Fibroblast of lung (primary cell): ENCODE results near the gene PRSS50. TPM values are rescaled to one million over a fixed set of nuclear protein-coding genes. Genes with fewer than 3 reads are reported as not detected.

Experiments used
- DNase-seq, 2 donors: peaks; one replicate each; pipeline versions ENCODE4 v3.0.0 to v3.0.0-alpha.2; 2010; ENCODE audit warnings: low read depth in 2 of 2
- H2AFZ ChIP-seq: 2 replicates; pipeline ENCODE4 v1.5.1; 2012; ENCODE audit warnings: low read length, control low read depth, inconsistent platforms
- H3K27ac ChIP-seq: 2 replicates; pipeline ENCODE4 v1.5.1; 2011; ENCODE audit warnings: low read length, control low read depth; ENCODE audit not compliant: insufficient read depth
- H3K27me3 ChIP-seq: 2 replicates; pipeline ENCODE4 v1.5.1; 2011; ENCODE audit warnings: mild to moderate bottlenecking, low read length; ENCODE audit not compliant: control insufficient read depth, insufficient read depth
- H3K36me3 ChIP-seq: 2 replicates; pipeline ENCODE4 v1.5.1; 2011; ENCODE audit warnings: low read length; ENCODE audit not compliant: control insufficient read depth, insufficient read depth
- H3K4me1 ChIP-seq: 2 replicates; pipeline ENCODE4 v1.5.1; 2011; ENCODE audit warnings: low read length; ENCODE audit not compliant: control insufficient read depth, insufficient read depth; ENCODE audit errors: extremely low read depth
- H3K4me2 ChIP-seq: 2 replicates; pipeline ENCODE4 v1.5.1; 2011; ENCODE audit warnings: low read length, control low read depth; ENCODE audit not compliant: insufficient read depth; ENCODE audit errors: extremely low read depth
- H3K4me3 ChIP-seq, 4 experiments: fragments of 200-600 bp in 1 of 4; sonication (generic) in 1 of 4; replicated peaks in 1 of 4; 2 replicates each; pipeline ENCODE4 v1.5.1; 2011 to 2016; ENCODE audit warnings: low read length in 4 of 4, low read depth in 3 of 4, mild to moderate bottlenecking in 3 of 4, control low read depth in 2 of 4, inconsistent platforms in 1 of 4, mixed read lengths in 1 of 4; ENCODE audit not compliant: insufficient read depth in 1 of 4; ENCODE audit errors: control extremely low read depth in 1 of 4
- H3K79me2 ChIP-seq: 2 replicates; pipeline ENCODE4 v1.5.1; 2012; ENCODE audit warnings: mild to moderate bottlenecking, low read length, inconsistent platforms; ENCODE audit not compliant: control insufficient read depth, insufficient read depth
- H3K9ac ChIP-seq: 2 replicates; pipeline ENCODE4 v1.5.1; 2011; ENCODE audit warnings: mild to moderate bottlenecking, low read length, control low read depth; ENCODE audit not compliant: insufficient read depth
- H3K9me3 ChIP-seq: 2 replicates; pipeline ENCODE4 v1.5.1; 2012; ENCODE audit warnings: low read depth, low read length; ENCODE audit not compliant: control insufficient read depth, insufficient read depth
- H4K20me1 ChIP-seq: 2 replicates; pipeline ENCODE4 v1.5.1; 2011; ENCODE audit warnings: low read length; ENCODE audit not compliant: control insufficient read depth, insufficient read depth; ENCODE audit errors: extremely low read depth
- EZH2 ChIP-seq: IDR thresholded peaks from 2 replicates; pipeline ENCODE4 v1.5.1; 2012; ENCODE audit warnings: low read length, control low read depth, mild to moderate bottlenecking; ENCODE audit errors: missing control alignments
- polyA plus RNA-seq, 2 donors: library from polyadenylated mRNA; depleted of rRNA in 1 of 2; stranded (reverse) in 1 of 2; unstranded in 1 of 2; fragments of >200 nt; gene quantifications; 2 replicates each; pipeline ENCODE4 v1.2.1, GENCODE V29; 2011 to 2012; ENCODE audit warnings: missing spikeins in 1 of 2
- total RNA-seq: library from RNA; depleted of rRNA; stranded (reverse); fragments of >200 nt; gene quantifications from 2 replicates; pipeline ENCODE4 v1.2.1, GENCODE V29; 2014
- TF ChIP-seq, protein P1 (sequence below), 2 donors: IDR thresholded peaks in 1 of 2; conservative IDR thresholded peaks in 1 of 2; 1 replicate in 1 of 2; 2 replicates in 1 of 2; pipeline ENCODE4 v1.5.1; 2011 to 2012; ENCODE audit warnings: low read length in 2 of 2, control low read depth in 1 of 2, inconsistent platforms in 1 of 2, low read depth in 1 of 2, mild to moderate bottlenecking in 1 of 2

The PRSS50 gene
- total and polyA plus RNA-seq, 2 donors (not counting 1 experiment from before 2014, with no cell fraction given), result not detected

DNA sequence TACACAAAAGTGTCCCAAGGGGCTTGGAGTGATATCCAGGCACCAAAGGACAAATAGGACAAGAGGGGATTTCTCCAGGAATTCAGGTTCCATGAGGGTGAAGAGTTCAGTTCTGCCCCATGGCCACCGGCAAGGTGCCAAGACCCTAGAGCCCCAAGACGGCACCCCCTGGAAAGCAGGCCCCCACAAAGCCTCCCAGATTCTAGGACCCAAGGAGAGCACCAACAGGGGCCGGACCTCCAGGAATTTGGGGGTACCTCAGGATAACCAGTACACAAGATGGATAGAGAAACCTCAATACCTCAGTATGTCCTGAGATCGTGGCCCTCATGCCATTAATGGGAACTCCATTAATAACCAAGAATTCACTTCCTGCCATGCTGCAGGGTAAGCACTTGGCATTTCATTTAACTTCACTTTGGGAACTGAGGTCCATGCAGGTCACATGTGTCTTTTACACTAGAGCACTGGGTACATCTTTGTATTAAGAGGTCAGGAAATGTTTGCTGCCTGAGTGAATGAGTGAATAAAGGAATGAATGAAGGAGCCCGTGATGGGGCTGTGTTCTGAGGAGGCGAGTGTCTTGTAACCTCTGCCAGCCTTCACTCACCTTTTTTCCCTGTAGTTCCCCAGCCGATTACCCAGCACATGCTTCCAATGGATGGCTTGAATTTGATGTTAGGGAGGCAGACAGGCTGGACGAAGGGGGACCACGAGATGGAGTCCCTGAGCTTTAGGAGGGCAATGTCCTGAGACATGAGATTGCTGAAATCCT is 15.5 kb upstream of the PRSS50 start:
- H3K4me1 ChIP-seq, result no peaks in the 10 kb centered on the region
- H3K9ac ChIP-seq, result no peak overlapping the region
- no peaks in the 10 kb centered on the region for H3K36me3 ChIP-seq
- TF ChIP-seq, protein P1, sequence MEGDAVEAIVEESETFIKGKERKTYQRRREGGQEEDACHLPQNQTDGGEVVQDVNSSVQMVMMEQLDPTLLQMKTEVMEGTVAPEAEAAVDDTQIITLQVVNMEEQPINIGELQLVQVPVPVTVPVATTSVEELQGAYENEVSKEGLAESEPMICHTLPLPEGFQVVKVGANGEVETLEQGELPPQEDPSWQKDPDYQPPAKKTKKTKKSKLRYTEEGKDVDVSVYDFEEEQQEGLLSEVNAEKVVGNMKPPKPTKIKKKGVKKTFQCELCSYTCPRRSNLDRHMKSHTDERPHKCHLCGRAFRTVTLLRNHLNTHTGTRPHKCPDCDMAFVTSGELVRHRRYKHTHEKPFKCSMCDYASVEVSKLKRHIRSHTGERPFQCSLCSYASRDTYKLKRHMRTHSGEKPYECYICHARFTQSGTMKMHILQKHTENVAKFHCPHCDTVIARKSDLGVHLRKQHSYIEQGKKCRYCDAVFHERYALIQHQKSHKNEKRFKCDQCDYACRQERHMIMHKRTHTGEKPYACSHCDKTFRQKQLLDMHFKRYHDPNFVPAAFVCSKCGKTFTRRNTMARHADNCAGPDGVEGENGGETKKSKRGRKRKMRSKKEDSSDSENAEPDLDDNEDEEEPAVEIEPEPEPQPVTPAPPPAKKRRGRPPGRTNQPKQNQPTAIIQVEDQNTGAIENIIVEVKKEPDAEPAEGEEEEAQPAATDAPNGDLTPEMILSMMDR (conservative IDR thresholded peaks at IDR 0.05 in 1 of 2, IDR thresholded peaks at IDR 0.05 in 1 of 2; ENCODE audit: low read depth in 1 of 2, low read length in 2 of 2), result peak; percentile 17 to 27
- no peak for TF ChIP-seq EZH2
- no peak overlapping the region for H3K4me3 ChIP-seq
- H3K27me3 ChIP-seq, result no peaks in the 10 kb centered on the region
- H3K4me2 ChIP-seq, result no peak overlapping the region
- no peaks in the 10 kb centered on the region for H3K79me2 ChIP-seq
- no peaks in the 10 kb centered on the region for H4K20me1 ChIP-seq
- no peak overlapping the region for H3K27ac ChIP-seq
- H3K9me3 ChIP-seq, result no peaks in the 10 kb centered on the region
- H2AFZ ChIP-seq, result no peak overlapping the region
- peak in 1 of 2 donors; percentile 15 for DNase-seq

DNA sequence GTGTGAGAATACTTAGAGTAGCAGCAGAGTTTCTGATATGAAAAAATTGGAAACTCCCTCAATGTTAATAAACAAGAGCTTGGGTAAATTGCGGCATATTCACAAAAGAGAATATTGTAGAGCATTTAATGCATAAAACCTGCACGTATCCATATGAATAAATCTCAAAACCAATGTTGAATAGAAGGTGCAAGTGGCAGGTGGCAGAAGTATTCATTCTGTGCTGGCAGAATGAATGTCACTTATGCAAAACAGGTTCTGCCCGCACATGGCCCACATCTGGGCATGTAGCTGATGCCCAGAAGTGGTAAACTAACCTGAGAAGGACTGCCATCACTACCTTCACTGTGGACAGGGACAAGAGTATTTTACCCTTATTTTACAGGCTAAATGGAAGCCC is 14.1 kb upstream of the PRSS50 start:
- Histone ChIP-seq H3K9ac (no peak overlapping the region), H3K4me1 (no peaks in the 10 kb centered on the region), H4K20me1 (no peaks in the 10 kb centered on the region), H3K4me3 (no peak overlapping the region), H3K36me3 (no peaks in the 10 kb centered on the region), H3K27ac (no peak overlapping the region), H3K4me2 (no peak overlapping the region), H3K9me3 (no peaks in the 10 kb centered on the region), H2AFZ (no peak overlapping the region), H3K79me2 (no peaks in the 10 kb centered on the region), H3K27me3 (no peaks in the 10 kb centered on the region)
- TF ChIP-seq EZH2, result no peak
- TF ChIP-seq, protein P1 (conservative IDR thresholded peaks at IDR 0.05 in 1 of 2, IDR thresholded peaks at IDR 0.05 in 1 of 2; ENCODE audit: low read depth in 1 of 2, low read length in 2 of 2), result no peak
- no peak for DNase-seq

DNA sequence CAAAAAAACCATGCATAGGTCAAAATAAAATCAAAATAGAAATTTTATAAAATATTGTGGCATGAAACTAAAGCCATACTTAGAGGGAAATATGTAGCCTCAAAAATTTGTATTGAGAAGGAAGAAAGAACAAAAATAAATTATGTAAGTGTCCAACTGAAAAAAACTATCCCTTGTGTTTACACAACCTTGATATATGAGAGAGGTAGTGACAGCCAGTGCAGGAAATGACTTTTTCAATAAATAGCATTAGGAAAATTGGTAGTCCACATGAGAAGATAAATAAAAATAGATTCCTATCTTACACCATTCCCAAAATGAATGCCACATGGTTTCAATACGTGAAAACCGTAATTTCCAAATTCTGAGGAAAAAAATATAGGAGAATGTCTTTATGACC is 13.2 kb upstream of the PRSS50 start:
- Histone ChIP-seq H3K27ac (no peak overlapping the region), H3K27me3 (no peaks in the 10 kb centered on the region), H3K4me2 (no peak overlapping the region), H3K9ac (no peak overlapping the region), H3K36me3 (no peaks in the 10 kb centered on the region), H3K4me3 (no peak overlapping the region), H3K9me3 (no peaks in the 10 kb centered on the region), H3K4me1 (no peaks in the 10 kb centered on the region), H4K20me1 (no peaks in the 10 kb centered on the region), H3K79me2 (no peaks in the 10 kb centered on the region), H2AFZ (no peak overlapping the region)
- no peak for TF ChIP-seq EZH2
- TF ChIP-seq, protein P1 (conservative IDR thresholded peaks at IDR 0.05 in 1 of 2, IDR thresholded peaks at IDR 0.05 in 1 of 2; ENCODE audit: low read depth in 1 of 2, low read length in 2 of 2), result no peak
- DNase-seq, result no peak
